T-helper 17 cell (primary cell): Measurements from ENCODE around the gene P2RY1. TPM values are rescaled to one million over a fixed set of nuclear protein-coding genes. Genes with fewer than 3 reads are reported as not detected.
A peak's percentile ranks its signal among the peaks of the same experiment; 100 is the strongest.

Experiments used
- ATAC-seq: fragments of 150-1000 bp; cut with Tn5 transposase; 2 replicates; pipeline ENCODE4 v1.10.0; 2021; ENCODE audit warnings: mild to moderate bottlenecking, moderate library complexity
- DNase-seq, 3 donors: peaks; one replicate each; pipeline versions ENCODE4 v3.0.0 to v3.0.0-alpha.2; 2020 to 2021
- H3K9me3 ChIP-seq: one replicate; pipeline ENCODE4 v1.7.0; 2013; ENCODE audit warnings: low read length, mild to moderate bottlenecking; ENCODE audit not compliant: control insufficient read depth, poor library complexity, severe bottlenecking
- H3K27ac Mint-ChIP-seq: one replicate; pipeline ENCODE4 v1.8.0; 2022; ENCODE audit warnings: mild to moderate bottlenecking, moderate library complexity, mixed read lengths
- H3K27me3 Mint-ChIP-seq: one replicate; pipeline ENCODE4 v1.8.0; 2022; ENCODE audit warnings: mixed read lengths
- H3K36me3 Mint-ChIP-seq: one replicate; pipeline ENCODE4 v1.8.0; 2022; ENCODE audit warnings: low read depth, mixed read lengths
- H3K4me1 Mint-ChIP-seq: one replicate; pipeline ENCODE4 v1.8.0; 2022; ENCODE audit warnings: mild to moderate bottlenecking, mixed read lengths
- H3K4me3 Mint-ChIP-seq: one replicate; pipeline ENCODE4 v1.8.0; 2022; ENCODE audit warnings: mild to moderate bottlenecking, moderate library complexity, mixed read lengths
- total RNA-seq, 4 donors: library from RNA in 2 of 4; stranded (reverse) in 2 of 4; gene quantifications; one replicate each; pipeline ENCODE4 v1.2.3 and lab custom pipeline; 2022 to 2026

P2RY1 gene
- total RNA-seq (1 to 10 TPM in 1 of 2 donors, under 1 TPM in 1; 0.22 to 2.9 TPM), total RNA-seq (lab: John Stamatoyannopoulos, UW) (0 reads per million in 2 donors)

GRCh38 chr3:152834776-152835600 is at the start of gene P2RY1:
Gene P2RY1, plus strand, starts transcription at chr3:152835131. Its CDS starts 652 bp downstream, at chr3:152835783.
- Mint-ChIP-seq H3K27ac (no peak within 1 kb of the TSS), H3K4me3 (peak within 1 kb of the TSS; percentile 81), H3K4me1 (peaks cover 9% of the 10 kb centered on the region), H3K36me3 (no peaks in the 10 kb centered on the region), H3K27me3 (peaks cover 41% of the 10 kb centered on the region)
- DNase-seq (no peak), ATAC-seq (peak; percentile 28)
- no peaks in the 10 kb centered on the region for H3K9me3 ChIP-seq

GRCh38 chr3:152786977-152787681 is 47.8 kb upstream of the P2RY1 start:
- H3K27ac Mint-ChIP-seq: no peak overlapping the region
- no peaks in the 10 kb centered on the region for H3K36me3 Mint-ChIP-seq
- DNase-seq (no peak), ATAC-seq (no peak)
- H3K4me3 Mint-ChIP-seq: no peak overlapping the region
- H3K9me3 ChIP-seq: no peaks in the 10 kb centered on the region
- H3K27me3 Mint-ChIP-seq: no peaks in the 10 kb centered on the region
- H3K4me1 Mint-ChIP-seq: no peaks in the 10 kb centered on the region

- Mint-ChIP-seq H3K27ac (no peak overlapping the region), H3K4me1 (no peaks in the 10 kb centered on the region), H3K36me3 (no peaks in the 10 kb centered on the region), H3K4me3 (no peak overlapping the region), H3K27me3 (no peaks in the 10 kb centered on the region)
- DNase-seq (no peak), ATAC-seq (no peak)
- H3K9me3 ChIP-seq: no peaks in the 10 kb centered on the region
Measured at GRCh38 chr3:152790651-152791387, 44.1 kb upstream of the P2RY1 start.

- Mint-ChIP-seq H3K4me1 (no peaks in the 10 kb centered on the region), H3K27ac (no peak overlapping the region), H3K36me3 (no peaks in the 10 kb centered on the region), H3K4me3 (no peak overlapping the region), H3K27me3 (no peaks in the 10 kb centered on the region)
- no peak for ATAC-seq
- DNase-seq: no peak
- no peaks in the 10 kb centered on the region for H3K9me3 ChIP-seq
Measured at GRCh38 chr3:152793969-152794368, 41.0 kb upstream of the P2RY1 start.

GRCh38 chr3:152797751-152798432 is 37.0 kb upstream of the P2RY1 start:
- Mint-ChIP-seq H3K4me3 (no peak overlapping the region), H3K27me3 (no peaks in the 10 kb centered on the region), H3K4me1 (no peaks in the 10 kb centered on the region), H3K27ac (no peak overlapping the region), H3K36me3 (no peaks in the 10 kb centered on the region)
- no peak for ATAC-seq
- H3K9me3 ChIP-seq: no peaks in the 10 kb centered on the region
- DNase-seq: no peak

GRCh38 chr3:152811974-152812760 is 22.8 kb upstream of the P2RY1 start:
- H3K27ac Mint-ChIP-seq: no peak overlapping the region
- DNase-seq (no peak), ATAC-seq (no peak)
- H3K4me3 Mint-ChIP-seq: no peak overlapping the region
- no peaks in the 10 kb centered on the region for H3K27me3 Mint-ChIP-seq
- H3K9me3 ChIP-seq: no peaks in the 10 kb centered on the region
- no peaks in the 10 kb centered on the region for H3K36me3 Mint-ChIP-seq
- no peaks in the 10 kb centered on the region for H3K4me1 Mint-ChIP-seq

- no peaks in the 10 kb centered on the region for H3K9me3 ChIP-seq
- Mint-ChIP-seq H3K27me3 (no peaks in the 10 kb centered on the region), H3K4me3 (no peak overlapping the region), H3K27ac (no peak overlapping the region), H3K4me1 (no peaks in the 10 kb centered on the region), H3K36me3 (no peaks in the 10 kb centered on the region)
- ATAC-seq (no peak), DNase-seq (no peak)
Measured at GRCh38 chr3:152817400-152817799, 17.5 kb upstream of the P2RY1 start.

GRCh38 chr3:152818027-152818426 is 16.9 kb upstream of the P2RY1 start:
- DNase-seq: no peak
- Mint-ChIP-seq H3K36me3 (no peaks in the 10 kb centered on the region), H3K4me3 (no peak overlapping the region), H3K27me3 (no peaks in the 10 kb centered on the region), H3K4me1 (no peaks in the 10 kb centered on the region), H3K27ac (no peak overlapping the region)
- ATAC-seq: no peak
- no peaks in the 10 kb centered on the region for H3K9me3 ChIP-seq

- no peaks in the 10 kb centered on the region for H3K27me3 Mint-ChIP-seq
- H3K4me1 Mint-ChIP-seq: peaks cover 2% of the 10 kb centered on the region
- H3K27ac Mint-ChIP-seq: no peak overlapping the region
- ATAC-seq: no peak
- no peak overlapping the region for H3K4me3 Mint-ChIP-seq
- no peaks in the 10 kb centered on the region for H3K9me3 ChIP-seq
- H3K36me3 Mint-ChIP-seq: no peaks in the 10 kb centered on the region
- DNase-seq: no peak
Measured at GRCh38 chr3:152823173-152823572, 11.8 kb upstream of the P2RY1 start.

- H3K36me3 Mint-ChIP-seq: no peaks in the 10 kb centered on the region
Measured at GRCh38 chr3:152823781-152824180, 11.2 kb upstream of the P2RY1 start.

GRCh38 chr3:152825566-152825965 is 9.4 kb upstream of the P2RY1 start:
- Mint-ChIP-seq H3K4me1 (peaks cover 2% of the 10 kb centered on the region), H3K4me3 (no peak overlapping the region), H3K36me3 (no peaks in the 10 kb centered on the region), H3K27ac (no peak overlapping the region), H3K27me3 (no peaks in the 10 kb centered on the region)
- no peak for ATAC-seq
- DNase-seq: no peak
- no peaks in the 10 kb centered on the region for H3K9me3 ChIP-seq

More at GRCh38 chr3:152823781-152824180, 11.2 kb upstream of the P2RY1 start:
- H3K27ac Mint-ChIP-seq: no peak overlapping the region
- H3K4me3 Mint-ChIP-seq: no peak overlapping the region
- H3K27me3 Mint-ChIP-seq: no peaks in the 10 kb centered on the region
- H3K9me3 ChIP-seq: no peaks in the 10 kb centered on the region
- peaks cover 2% of the 10 kb centered on the region for H3K4me1 Mint-ChIP-seq
- ATAC-seq: no peak
- DNase-seq: no peak

GRCh38 chr3:152826476-152826875 is 8.5 kb upstream of the P2RY1 start:
- Mint-ChIP-seq H3K36me3 (no peaks in the 10 kb centered on the region), H3K4me1 (peaks cover 2% of the 10 kb centered on the region), H3K27ac (no peak overlapping the region), H3K27me3 (no peaks in the 10 kb centered on the region), H3K4me3 (no peak overlapping the region)
- DNase-seq (no peak), ATAC-seq (no peak)
- H3K9me3 ChIP-seq: no peaks in the 10 kb centered on the region
